Chondrocyte (in vitro differentiated cells): ENCODE measurements around the gene PHF21B. TPM values are rescaled to one million over a fixed set of nuclear protein-coding genes. Genes with fewer than 3 reads are reported as not detected.

Experiments
- DNase-seq: peaks from one replicate; pipeline ENCODE4 v3.0.0; 2021; ENCODE audit warnings: mixed read lengths, low spot score
- H3K27ac Mint-ChIP-seq: one replicate; pipeline ENCODE4 v1.8.0; 2021; ENCODE audit warnings: mild to moderate bottlenecking, moderate library complexity, mixed read lengths; ENCODE audit not compliant: unreplicated experiment
- H3K27me3 Mint-ChIP-seq: 2 replicates; pipeline ENCODE4 v1.8.0; 2021; ENCODE audit warnings: low read depth, mixed read lengths
- H3K36me3 Mint-ChIP-seq: 2 replicates; pipeline ENCODE4 v1.8.0; 2021; ENCODE audit warnings: low read depth, mixed read lengths
- H3K4me1 Mint-ChIP-seq: 2 replicates; pipeline ENCODE4 v1.8.0; 2021; ENCODE audit warnings: low read depth, mild to moderate bottlenecking, mixed read lengths
- H3K4me3 Mint-ChIP-seq: one replicate; pipeline ENCODE4 v1.8.0; 2021; ENCODE audit warnings: mild to moderate bottlenecking, moderate library complexity, mixed read lengths; ENCODE audit not compliant: unreplicated experiment
- H3K9me3 Mint-ChIP-seq: 2 replicates; pipeline ENCODE4 v1.8.0; 2021; ENCODE audit warnings: low read depth, mixed read lengths
- long read RNA-seq: library from polyadenylated mRNA; stranded (forward); transcript quantifications from one replicate; pipeline ENCODE4 v2.0.0, GENCODE V29; 2021
- total RNA-seq: library from RNA; stranded (reverse); gene quantifications from 3 replicates; pipeline ENCODE4 v1.2.1, GENCODE V29; 2021
- TF ChIP-seq, protein P1 (sequence below): fragments of 200-600 bp; sonication (generic); IDR thresholded peaks from 2 replicates; pipeline ENCODE4 v1.5.0; 2021; ENCODE audit warnings: antibody characterized with exemption, mild to moderate bottlenecking, moderate library complexity

Gene PHF21B
- 0.54 to 3.0 TPM (median 0.82 TPM) in 3 replicates for total RNA-seq
- long read RNA-seq: 0 reads

DNA sequence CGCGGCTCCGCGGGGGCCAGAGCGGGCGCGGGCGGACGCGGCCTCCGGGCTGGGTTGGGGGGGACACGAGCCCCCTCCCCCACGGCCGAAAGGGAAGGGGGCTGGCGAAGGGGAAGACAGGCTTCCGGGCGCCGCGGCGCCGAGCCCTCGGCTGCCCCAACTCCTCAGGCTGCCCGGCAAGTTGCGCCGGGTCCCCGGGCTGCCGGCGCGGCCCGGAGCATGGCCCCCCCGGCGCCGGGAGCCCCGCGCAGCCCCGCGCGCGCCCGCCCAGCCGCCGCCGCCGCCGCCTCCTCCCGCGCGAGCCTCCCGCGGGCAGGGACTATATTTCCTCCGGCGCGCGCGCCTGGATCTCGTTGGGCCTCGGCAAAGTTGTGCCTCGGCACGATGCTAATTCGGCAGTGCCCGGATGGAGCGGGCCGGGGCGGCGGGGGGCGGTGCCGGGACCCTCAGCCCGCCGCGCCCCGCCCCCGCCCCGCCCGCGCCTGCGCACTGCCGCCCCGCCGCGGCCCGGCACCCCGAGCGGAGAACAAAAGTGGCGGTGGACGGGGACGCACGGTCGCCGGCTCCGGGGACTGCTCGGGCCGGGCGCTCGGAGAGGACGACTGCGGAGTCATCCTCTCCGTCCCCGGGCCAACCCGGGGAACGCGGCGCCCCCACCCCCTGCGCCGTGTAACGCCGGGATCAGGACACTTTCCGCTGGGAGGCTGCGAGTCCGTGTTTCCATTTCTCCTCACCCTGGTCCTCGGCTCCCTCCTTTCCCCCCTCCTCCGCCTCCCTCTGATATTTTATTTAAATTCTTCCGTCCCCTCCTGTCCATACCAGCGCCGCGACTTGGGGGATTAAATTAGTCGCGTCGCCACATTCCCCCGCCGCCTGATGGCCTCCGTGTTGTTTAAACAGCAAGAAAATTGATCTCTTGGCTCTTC, at the start of gene PHF21B:
Gene PHF21B, minus strand, starts transcription at position 400 of the 926 bp plus-strand sequence. CDS start 456 bp downstream, outside the sequence.
- no peak for DNase-seq
- Mint-ChIP-seq H3K4me3 (peak within 1 kb of the TSS; percentile 87), H3K36me3 (no peaks in the 10 kb centered on the region), H3K4me1 (peaks cover 17% of the 10 kb centered on the region), H3K27me3 (peaks cover 26% of the 10 kb centered on the region), H3K9me3 (no peaks in the 10 kb centered on the region), H3K27ac (peak within 1 kb of the TSS; percentile 79)
- TF ChIP-seq, protein P1, sequence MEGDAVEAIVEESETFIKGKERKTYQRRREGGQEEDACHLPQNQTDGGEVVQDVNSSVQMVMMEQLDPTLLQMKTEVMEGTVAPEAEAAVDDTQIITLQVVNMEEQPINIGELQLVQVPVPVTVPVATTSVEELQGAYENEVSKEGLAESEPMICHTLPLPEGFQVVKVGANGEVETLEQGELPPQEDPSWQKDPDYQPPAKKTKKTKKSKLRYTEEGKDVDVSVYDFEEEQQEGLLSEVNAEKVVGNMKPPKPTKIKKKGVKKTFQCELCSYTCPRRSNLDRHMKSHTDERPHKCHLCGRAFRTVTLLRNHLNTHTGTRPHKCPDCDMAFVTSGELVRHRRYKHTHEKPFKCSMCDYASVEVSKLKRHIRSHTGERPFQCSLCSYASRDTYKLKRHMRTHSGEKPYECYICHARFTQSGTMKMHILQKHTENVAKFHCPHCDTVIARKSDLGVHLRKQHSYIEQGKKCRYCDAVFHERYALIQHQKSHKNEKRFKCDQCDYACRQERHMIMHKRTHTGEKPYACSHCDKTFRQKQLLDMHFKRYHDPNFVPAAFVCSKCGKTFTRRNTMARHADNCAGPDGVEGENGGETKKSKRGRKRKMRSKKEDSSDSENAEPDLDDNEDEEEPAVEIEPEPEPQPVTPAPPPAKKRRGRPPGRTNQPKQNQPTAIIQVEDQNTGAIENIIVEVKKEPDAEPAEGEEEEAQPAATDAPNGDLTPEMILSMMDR: peak; percentile 23

GRCh38 chr22:45059296-45059695, 49.5 kb upstream of the PHF21B start:
- TF ChIP-seq, protein P1: no peak
- no peak for DNase-seq
- H3K4me3 Mint-ChIP-seq: no peak overlapping the region
- H3K9me3 Mint-ChIP-seq: no peaks in the 10 kb centered on the region
- H3K4me1 Mint-ChIP-seq: peaks cover 10% of the 10 kb centered on the region
- H3K27me3 Mint-ChIP-seq: peaks cover 15% of the 10 kb centered on the region
- no peak overlapping the region for H3K27ac Mint-ChIP-seq
- peaks cover 2% of the 10 kb centered on the region for H3K36me3 Mint-ChIP-seq

DNA sequence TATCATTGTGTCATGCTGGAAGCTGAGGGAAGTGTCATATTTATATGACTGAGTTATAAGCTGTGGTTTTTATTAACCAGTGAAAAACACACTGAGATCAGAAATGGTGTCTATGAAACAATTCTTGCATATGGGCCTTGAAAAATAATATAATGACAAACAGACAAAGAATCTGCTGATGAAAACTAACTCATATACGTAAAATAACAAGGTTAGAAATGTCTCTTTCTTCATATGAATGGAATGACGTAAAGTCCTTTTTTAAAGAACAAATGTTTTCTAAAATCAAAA, 48.8 kb upstream of the PHF21B start:
- Mint-ChIP-seq H3K4me3 (no peak overlapping the region), H3K27ac (no peak overlapping the region), H3K9me3 (no peaks in the 10 kb centered on the region), H3K27me3 (peaks cover 17% of the 10 kb centered on the region), H3K36me3 (peaks cover 2% of the 10 kb centered on the region), H3K4me1 (peaks cover 5% of the 10 kb centered on the region)
- TF ChIP-seq, protein P1: no peak
- DNase-seq: no peak

GRCh38 chr22:45055936-45056335, 46.1 kb upstream of the PHF21B start:
- Mint-ChIP-seq H3K36me3 (peaks cover 2% of the 10 kb centered on the region), H3K27ac (no peak overlapping the region), H3K9me3 (no peaks in the 10 kb centered on the region), H3K27me3 (peaks cover 38% of the 10 kb centered on the region), H3K4me1 (peaks cover 5% of the 10 kb centered on the region), H3K4me3 (no peak overlapping the region)
- DNase-seq: no peak
- TF ChIP-seq, protein P1: no peak

- Mint-ChIP-seq H3K4me3 (no peak overlapping the region), H3K27ac (no peak overlapping the region), H3K27me3 (peaks cover 61% of the 10 kb centered on the region), H3K9me3 (no peaks in the 10 kb centered on the region), H3K36me3 (peaks cover 2% of the 10 kb centered on the region), H3K4me1 (peaks cover 3% of the 10 kb centered on the region)
- TF ChIP-seq, protein P1: no peak
- no peak for DNase-seq
Observed at GRCh38 chr22:45053571-45053970, 43.8 kb upstream of the PHF21B start.
